ENCODE data around the gene SLC39A1. TPM values are rescaled to one million over a fixed set of nuclear protein-coding genes. Genes with fewer than 3 reads are reported as not detected.

SLC39A1 gene
- total and polyA plus RNA-seq, 9 of the 15 experiments (the other 6 are each of a cell fraction or from before 2014, with no cell fraction given), result 9.9 to 81.1 (median 62.7) TPM

GRCh38 chr1:153977250-153978240, 14.2 kb upstream of the SLC39A1 start, which contains the start of gene JTB (continued):
- TF ChIP-seq REST (IDR thresholded peaks at IDR 0.05; ENCODE audit: borderline replicate concordance) (no peak; the same call in 1 of the 2 replicates), REST (CRISPR knock-in tag; IDR thresholded peaks at IDR 0.05; ENCODE audit: low read depth) (no peak), BDP1 (IDR thresholded peaks at IDR 0.05; ENCODE audit: insufficient read depth, insufficient read length) (no peak), RUNX1 (IDR thresholded peaks at IDR 0.05; ENCODE audit: low read depth) (no peak), ZNF592 (IDR thresholded peaks at IDR 0.05) (0 out of 2 replicates have a peak, but pooled peaks have one; percentile 18), FOXM1 (IDR thresholded peaks at IDR 0.05; ENCODE audit: low read depth) (no peak), FOXM1 (CRISPR knock-in tag; IDR thresholded peaks at IDR 0.05; ENCODE audit: low read depth) (0 out of 2 replicates have a peak, but pooled peaks have one; percentile 2), ETS1 (conservative IDR thresholded peaks at IDR 0.05; ENCODE audit: control insufficient read depth, low read depth, low read length) (peak; percentile 87), ZNF444 (CRISPR knock-in tag; IDR thresholded peaks at IDR 0.05) (no peak), EP400 (IDR thresholded peaks at IDR 0.05) (peak; percentile 85), ZNF696 (CRISPR knock-in tag; conservative IDR thresholded peaks at IDR 0.05) (no peak), ETV1 (tag; conservative IDR thresholded peaks at IDR 0.05; ENCODE audit: low read depth) (peak; percentile 30; the same call in 1 of the 2 replicates)
